ENCODE results near the gene SHANK2.

Gene SHANK2

DNA sequence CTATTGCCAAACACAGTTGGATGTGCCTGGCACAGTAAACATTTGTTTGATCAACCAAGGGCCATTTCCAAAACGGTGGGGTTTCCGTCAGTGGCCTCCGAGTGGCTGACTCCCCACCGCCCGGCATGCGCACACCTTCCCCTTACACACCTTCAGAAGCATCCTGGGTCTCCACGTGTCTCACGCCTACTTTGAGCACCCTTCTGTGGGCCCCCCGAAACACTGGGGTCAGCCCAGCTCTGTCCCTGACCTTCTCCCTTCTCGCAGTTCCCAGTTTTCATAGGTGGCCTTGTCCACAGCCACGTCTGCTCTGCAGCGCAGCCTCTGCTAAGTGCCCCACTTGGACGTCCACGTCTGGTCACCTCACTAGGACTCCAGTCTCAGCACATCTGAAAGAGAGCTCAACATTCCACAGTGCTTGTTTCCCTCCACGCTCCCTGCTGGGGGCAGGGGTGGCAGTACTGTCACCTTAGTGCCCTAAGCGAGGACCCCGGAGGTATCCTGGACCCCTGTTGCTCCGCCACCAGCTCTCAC is 13.2 kb upstream of the SHANK2 start:
- H3K4me1 ChIP-seq (ENCODE audit: control insufficient read depth, insufficient read depth, low read length), result peaks cover 3% of the 10 kb centered on the region
- no peaks in the 10 kb centered on the region for H3K36me3 ChIP-seq (ENCODE audit: control insufficient read depth, insufficient read depth, low read length)
- no peak overlapping the region for H3K27ac ChIP-seq (ENCODE audit: low read depth, low read length)
- no peak overlapping the region for H3K4me3 ChIP-seq (ENCODE audit: low read length)
- no peaks in the 10 kb centered on the region for H3K27me3 ChIP-seq (ENCODE audit: control insufficient read depth, insufficient read depth, low read length)
- H3K9ac ChIP-seq (ENCODE audit: low read length), result no peak overlapping the region

DNA sequence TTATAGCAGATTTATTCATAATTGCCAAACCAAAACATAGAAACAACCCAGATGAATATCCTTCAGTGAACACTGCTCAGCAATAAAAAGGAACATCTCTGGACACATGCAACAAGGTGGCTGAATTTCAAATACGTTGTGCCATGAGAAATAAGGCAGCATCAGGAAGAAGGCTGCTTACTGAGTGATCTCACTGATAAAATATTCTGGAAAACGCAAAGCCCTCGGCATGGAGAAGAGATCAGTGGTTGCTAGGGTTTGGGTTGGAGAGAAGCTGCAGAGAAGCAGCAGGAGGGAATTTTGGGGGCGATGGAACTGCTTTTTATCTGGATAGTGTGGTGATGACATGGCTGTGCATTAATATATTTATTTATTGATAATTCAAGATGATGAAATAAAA is 11.0 kb upstream of the SHANK2 start:
- H3K36me3 ChIP-seq (ENCODE audit: control insufficient read depth, insufficient read depth, low read length), result no peaks in the 10 kb centered on the region
- H3K4me1 ChIP-seq (ENCODE audit: control insufficient read depth, insufficient read depth, low read length), result peaks cover 3% of the 10 kb centered on the region
- H3K9ac ChIP-seq (ENCODE audit: low read length), result no peak overlapping the region
- H3K27me3 ChIP-seq (ENCODE audit: control insufficient read depth, insufficient read depth, low read length), result no peaks in the 10 kb centered on the region
- H3K4me3 ChIP-seq (ENCODE audit: low read length), result no peak overlapping the region
- H3K27ac ChIP-seq (ENCODE audit: low read depth, low read length), result no peak overlapping the region

DNA sequence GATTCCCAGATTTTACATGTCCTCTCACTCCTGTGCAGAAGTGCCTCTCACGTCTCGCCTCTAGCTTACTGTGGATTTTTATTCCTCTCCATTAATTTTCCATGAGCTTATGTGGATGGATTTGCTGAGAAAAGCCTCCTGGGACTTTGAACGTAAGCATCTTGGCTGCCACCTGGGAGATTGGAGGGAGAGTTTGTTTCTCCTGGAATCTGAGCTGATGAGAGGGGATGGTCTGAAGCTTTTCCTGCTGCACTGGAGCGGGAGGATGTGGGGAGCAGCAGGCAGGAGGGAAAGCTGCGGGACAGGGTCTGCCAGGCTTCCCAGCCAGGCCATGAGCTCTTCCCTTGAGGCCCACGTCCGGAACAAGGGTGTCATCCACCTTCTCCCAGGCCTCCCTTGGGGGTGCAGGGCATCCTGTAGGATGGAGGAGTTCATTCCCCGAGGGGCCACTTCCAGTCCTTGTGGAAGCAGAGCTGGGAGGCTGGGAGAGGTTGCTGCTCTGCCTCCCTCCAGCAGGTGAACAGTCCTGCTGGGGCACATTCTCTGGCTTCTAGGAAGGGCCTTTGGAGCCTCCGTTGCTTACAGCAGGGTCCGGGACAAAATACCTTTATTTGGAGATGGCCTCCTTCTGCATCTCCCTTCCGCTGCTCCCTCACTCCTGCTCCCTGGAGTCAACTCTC is 3.6 kb upstream of the SHANK2 start:
- Histone ChIP-seq H3K36me3 (ENCODE audit: control insufficient read depth, insufficient read depth, low read length) (no peaks in the 10 kb centered on the region), H3K27me3 (ENCODE audit: control insufficient read depth, insufficient read depth, low read length) (peaks cover 4% of the 10 kb centered on the region), H3K4me1 (ENCODE audit: control insufficient read depth, insufficient read depth, low read length) (no peaks in the 10 kb centered on the region), H3K9ac (ENCODE audit: low read length) (no peak overlapping the region), H3K4me3 (ENCODE audit: low read length) (no peak overlapping the region), H3K27ac (ENCODE audit: low read depth, low read length) (no peak overlapping the region)

DNA sequence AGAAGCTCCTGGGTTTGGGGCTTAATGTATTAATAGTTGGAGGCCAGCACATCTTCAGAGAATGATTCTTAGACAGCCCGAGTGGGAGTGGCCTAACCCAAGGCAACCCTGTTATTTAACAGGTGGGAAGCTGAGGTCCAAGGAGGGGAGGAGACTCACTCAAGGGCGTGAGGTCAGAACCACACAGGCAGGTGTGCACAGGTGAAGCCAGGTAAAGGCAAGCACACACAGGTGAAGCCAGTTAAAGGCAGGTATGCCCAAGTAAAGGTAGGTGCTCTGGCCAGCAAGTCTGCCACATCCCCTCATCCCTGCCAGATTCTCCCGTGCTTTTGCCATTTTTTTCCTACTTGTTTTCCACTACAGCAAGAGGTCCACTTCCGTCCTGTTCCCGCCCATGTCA is 2.9 kb upstream of the SHANK2 start:
- Histone ChIP-seq H3K9ac (ENCODE audit: low read length) (no peak overlapping the region), H3K27me3 (ENCODE audit: control insufficient read depth, insufficient read depth, low read length) (peaks cover 4% of the 10 kb centered on the region), H3K4me1 (ENCODE audit: control insufficient read depth, insufficient read depth, low read length) (no peaks in the 10 kb centered on the region), H3K27ac (ENCODE audit: low read depth, low read length) (no peak overlapping the region), H3K36me3 (ENCODE audit: control insufficient read depth, insufficient read depth, low read length) (no peaks in the 10 kb centered on the region), H3K4me3 (ENCODE audit: low read length) (no peak overlapping the region)

DNA sequence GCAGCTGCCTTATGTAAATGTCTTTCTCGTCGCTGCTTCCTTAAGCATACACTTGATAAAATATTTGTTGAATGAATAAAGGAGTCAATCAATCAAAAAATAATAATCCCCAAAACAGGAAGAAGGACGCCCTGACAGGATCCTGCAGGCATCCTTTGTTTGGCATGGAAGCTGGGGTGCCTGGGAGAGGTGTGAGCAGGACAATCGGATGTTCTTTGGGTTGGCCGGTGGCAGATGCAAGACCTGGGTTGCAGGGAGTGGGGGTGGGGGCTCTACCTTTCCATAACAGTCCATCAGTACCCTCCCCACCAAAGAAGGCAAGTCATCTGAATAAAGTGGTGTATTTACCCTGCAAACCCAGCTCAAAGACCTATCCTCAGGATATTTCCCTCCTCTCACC is 1.4 kb upstream of the SHANK2 start:
- Histone ChIP-seq H3K27me3 (ENCODE audit: control insufficient read depth, insufficient read depth, low read length) (peaks cover 4% of the 10 kb centered on the region), H3K4me1 (ENCODE audit: control insufficient read depth, insufficient read depth, low read length) (no peaks in the 10 kb centered on the region), H3K36me3 (ENCODE audit: control insufficient read depth, insufficient read depth, low read length) (no peaks in the 10 kb centered on the region), H3K9ac (ENCODE audit: low read length) (no peak overlapping the region), H3K27ac (ENCODE audit: low read depth, low read length) (no peak overlapping the region), H3K4me3 (ENCODE audit: low read length) (no peak overlapping the region)

DNA sequence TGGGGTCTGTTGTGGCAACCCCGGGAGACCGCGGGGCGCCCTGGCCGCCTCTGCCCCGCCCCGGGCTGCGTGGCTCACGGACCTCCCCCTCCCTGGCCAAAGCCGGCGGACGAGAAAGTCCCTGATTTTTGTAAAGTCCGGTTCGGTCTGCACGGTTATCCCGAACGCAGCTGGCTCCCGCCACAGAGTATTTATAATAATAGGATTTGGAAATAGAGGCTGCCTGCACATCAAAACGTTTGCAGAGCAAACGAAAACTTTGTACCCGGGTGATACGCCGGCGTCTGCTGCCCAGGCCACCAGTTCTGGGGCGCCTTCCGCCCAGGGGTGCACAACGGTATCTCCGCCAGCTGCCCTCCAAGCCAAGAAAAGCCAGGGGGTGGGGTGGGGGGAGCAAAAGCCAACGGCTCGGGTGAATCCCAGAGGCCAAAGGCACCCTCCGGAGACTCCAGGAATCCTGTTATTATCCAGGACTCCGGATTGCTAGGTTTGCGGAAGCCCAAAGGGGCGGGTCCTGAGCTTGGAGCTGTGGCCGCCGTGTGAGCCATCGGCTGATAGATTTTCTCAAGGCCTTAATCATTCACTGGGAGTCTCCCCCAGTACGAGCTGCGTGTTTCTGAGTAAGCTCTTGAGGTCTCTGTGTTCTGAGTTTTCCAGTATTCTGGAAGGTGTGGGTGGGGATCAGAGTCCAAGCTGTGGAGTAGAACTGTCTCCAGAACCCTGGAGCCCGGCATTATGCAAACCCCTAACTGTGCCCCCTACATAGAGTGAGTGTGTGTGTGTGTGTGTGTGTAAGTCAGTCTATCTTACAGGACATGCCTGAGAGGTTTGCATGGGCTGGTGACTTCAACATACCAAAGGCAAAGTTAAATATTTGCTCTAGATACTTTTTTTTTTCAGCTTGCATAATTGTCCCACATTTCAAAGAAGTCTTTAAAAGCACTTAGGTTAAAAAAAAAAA is 673 bp upstream of the SHANK2 start:
- Histone ChIP-seq H3K27ac (ENCODE audit: low read depth, low read length) (no peak overlapping the region), H3K27me3 (ENCODE audit: control insufficient read depth, insufficient read depth, low read length) (peaks cover 4% of the 10 kb centered on the region), H3K4me1 (ENCODE audit: control insufficient read depth, insufficient read depth, low read length) (no peaks in the 10 kb centered on the region), H3K9ac (ENCODE audit: low read length) (no peak overlapping the region), H3K4me3 (ENCODE audit: low read length) (peak overlapping the region; percentile 61), H3K36me3 (ENCODE audit: control insufficient read depth, insufficient read depth, low read length) (no peaks in the 10 kb centered on the region)

DNA sequence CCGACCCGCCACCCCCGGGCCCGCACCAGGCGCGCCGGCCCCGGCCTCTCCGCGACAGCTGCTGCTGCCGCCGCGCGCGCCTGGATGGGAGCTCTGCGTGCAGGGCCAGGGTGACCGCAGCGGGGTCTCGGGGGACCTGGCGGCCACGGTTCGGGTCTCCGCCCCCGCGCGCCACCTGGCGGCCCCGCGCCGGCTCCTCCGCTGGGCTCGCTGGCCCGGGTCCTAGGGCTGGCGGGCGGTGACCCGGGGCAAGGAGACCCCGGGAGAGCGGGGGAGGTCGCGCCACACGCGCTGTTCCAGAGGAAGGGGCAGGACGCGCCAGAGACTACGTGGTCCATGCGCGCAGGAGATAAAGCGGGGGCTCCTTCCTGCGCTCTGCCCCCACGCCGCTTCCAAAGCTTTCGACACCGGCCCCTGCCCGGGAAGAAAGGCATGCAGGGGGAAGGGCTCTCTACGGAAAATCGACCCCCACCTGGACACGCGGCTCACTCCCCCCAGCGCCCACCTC is 562 bp downstream of the SHANK2 start:
- H3K27me3 ChIP-seq (ENCODE audit: control insufficient read depth, insufficient read depth, low read length), result peaks cover 4% of the 10 kb centered on the region
- no peaks in the 10 kb centered on the region for H3K4me1 ChIP-seq (ENCODE audit: control insufficient read depth, insufficient read depth, low read length)
- H3K27ac ChIP-seq (ENCODE audit: low read depth, low read length), result no peak overlapping the region
- no peak overlapping the region for H3K9ac ChIP-seq (ENCODE audit: low read length)
- H3K36me3 ChIP-seq (ENCODE audit: control insufficient read depth, insufficient read depth, low read length), result no peaks in the 10 kb centered on the region
- peak overlapping the region; percentile 57 for H3K4me3 ChIP-seq (ENCODE audit: low read length)

DNA sequence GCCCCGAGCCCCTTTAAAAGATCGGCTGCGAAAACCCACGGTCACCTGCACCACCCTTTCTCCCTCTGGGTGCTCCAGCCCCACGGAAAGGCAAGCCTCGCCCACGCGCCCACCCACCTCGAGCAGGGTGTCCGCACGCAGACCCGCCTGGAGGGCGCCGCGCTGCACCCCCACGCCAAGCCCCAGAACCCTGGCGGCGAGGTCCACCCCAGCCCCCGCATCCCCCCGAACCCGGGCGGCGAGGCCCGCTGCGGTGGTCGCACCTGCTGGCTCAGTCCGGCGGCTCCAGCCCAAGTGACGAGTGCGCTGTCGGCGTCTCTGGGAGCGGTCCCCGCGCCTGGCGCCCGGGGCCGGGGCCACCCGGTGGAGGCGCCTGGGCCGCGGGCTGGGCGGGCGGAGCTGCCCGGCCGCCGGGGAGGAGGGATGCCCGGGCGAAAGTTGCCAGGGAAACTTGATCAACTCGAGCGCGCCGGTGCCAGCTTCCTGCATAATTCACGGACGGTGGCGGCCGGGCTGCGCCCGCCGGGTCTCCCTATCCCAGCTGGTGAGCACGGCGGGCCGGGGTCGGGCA is 1.1 kb downstream of the SHANK2 start:
- Histone ChIP-seq H3K27me3 (ENCODE audit: control insufficient read depth, insufficient read depth, low read length) (peaks cover 4% of the 10 kb centered on the region), H3K4me1 (ENCODE audit: control insufficient read depth, insufficient read depth, low read length) (no peaks in the 10 kb centered on the region), H3K27ac (ENCODE audit: low read depth, low read length) (no peak overlapping the region), H3K36me3 (ENCODE audit: control insufficient read depth, insufficient read depth, low read length) (no peaks in the 10 kb centered on the region), H3K9ac (ENCODE audit: low read length) (no peak overlapping the region), H3K4me3 (ENCODE audit: low read length) (peak overlapping the region; percentile 28)

DNA sequence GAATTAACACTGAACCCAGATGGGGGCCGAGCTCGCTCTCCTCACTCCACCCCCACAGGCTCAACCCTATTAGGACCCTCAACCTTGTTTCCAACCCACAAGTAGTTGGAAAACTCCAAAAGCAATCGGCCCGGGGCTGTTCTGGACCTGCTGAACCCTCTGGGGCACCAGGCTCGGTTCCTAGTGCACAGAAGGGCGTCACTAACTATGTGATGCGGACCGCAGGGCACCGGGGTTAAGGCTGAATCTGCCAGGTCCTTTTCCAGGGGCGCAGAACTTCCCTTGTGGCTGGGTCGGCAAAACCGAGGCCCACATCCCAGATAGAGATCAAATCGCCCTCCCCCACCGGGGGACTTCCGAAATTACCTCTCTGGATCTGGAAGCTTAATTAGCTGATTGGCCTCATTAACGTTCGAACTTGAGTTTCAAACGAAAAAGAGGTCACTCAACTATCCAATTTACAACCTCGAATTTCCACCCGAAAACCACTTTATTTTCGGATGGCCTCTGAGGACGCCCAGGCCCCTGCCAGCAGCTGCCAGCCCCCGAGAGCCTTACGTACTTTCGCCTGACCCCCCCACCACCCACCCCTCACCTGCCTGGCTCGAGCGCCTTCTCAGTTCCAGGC is 1.7 kb downstream of the SHANK2 start:
- H3K4me1 ChIP-seq (ENCODE audit: control insufficient read depth, insufficient read depth, low read length), result no peaks in the 10 kb centered on the region
- H3K27ac ChIP-seq (ENCODE audit: low read depth, low read length), result no peak overlapping the region
- no peak overlapping the region for H3K4me3 ChIP-seq (ENCODE audit: low read length)
- H3K27me3 ChIP-seq (ENCODE audit: control insufficient read depth, insufficient read depth, low read length), result peaks cover 4% of the 10 kb centered on the region
- H3K36me3 ChIP-seq (ENCODE audit: control insufficient read depth, insufficient read depth, low read length), result no peaks in the 10 kb centered on the region
- H3K9ac ChIP-seq (ENCODE audit: low read length), result no peak overlapping the region

DNA sequence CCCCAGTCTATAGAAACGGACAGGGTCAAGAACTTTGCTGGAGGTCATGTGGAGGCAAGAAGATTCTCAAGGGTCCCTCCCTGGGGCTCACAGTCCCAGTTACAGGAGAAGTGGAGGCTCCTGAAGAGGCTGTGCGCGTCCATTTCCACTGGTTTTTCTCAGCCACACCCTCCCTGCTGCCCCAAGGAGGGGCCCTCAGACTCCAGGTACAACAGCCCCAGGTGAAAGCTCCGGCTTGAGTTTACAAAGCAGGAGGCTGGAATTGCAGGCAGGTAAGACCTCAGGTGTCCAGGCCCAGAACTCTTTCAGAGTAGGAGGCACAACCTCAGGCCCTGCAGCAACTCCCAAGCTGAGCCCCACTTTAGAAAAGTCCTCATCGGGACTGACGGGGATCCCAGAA is 3.1 kb downstream of the SHANK2 start:
- Histone ChIP-seq H3K9ac (ENCODE audit: low read length) (no peak overlapping the region), H3K27ac (ENCODE audit: low read depth, low read length) (no peak overlapping the region), H3K4me3 (ENCODE audit: low read length) (no peak overlapping the region), H3K27me3 (ENCODE audit: control insufficient read depth, insufficient read depth, low read length) (peaks cover 2% of the 10 kb centered on the region), H3K4me1 (ENCODE audit: control insufficient read depth, insufficient read depth, low read length) (no peaks in the 10 kb centered on the region), H3K36me3 (ENCODE audit: control insufficient read depth, insufficient read depth, low read length) (no peaks in the 10 kb centered on the region)

DNA sequence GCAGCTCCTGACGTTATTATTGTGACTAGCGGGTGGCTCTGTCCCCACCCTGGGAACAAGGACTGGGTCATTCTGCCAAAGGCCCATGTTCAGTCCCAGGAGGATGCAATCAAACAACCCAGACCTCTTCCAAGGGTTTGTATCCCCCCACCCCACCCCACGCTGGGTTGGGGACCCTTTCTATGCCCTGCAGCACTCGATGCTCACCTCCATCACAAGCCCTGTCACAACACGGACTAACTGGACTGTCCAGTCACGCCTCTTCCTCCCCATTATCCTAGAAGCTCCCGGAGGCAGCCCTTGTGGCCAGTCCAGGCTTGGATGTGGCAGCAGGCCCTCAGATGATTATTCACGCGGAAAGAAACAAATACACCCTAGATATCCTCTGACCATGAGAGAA is 3.7 kb downstream of the SHANK2 start:
- peaks cover 2% of the 10 kb centered on the region for H3K27me3 ChIP-seq (ENCODE audit: control insufficient read depth, insufficient read depth, low read length)
- no peak overlapping the region for H3K27ac ChIP-seq (ENCODE audit: low read depth, low read length)
- no peaks in the 10 kb centered on the region for H3K4me1 ChIP-seq (ENCODE audit: control insufficient read depth, insufficient read depth, low read length)

DNA sequence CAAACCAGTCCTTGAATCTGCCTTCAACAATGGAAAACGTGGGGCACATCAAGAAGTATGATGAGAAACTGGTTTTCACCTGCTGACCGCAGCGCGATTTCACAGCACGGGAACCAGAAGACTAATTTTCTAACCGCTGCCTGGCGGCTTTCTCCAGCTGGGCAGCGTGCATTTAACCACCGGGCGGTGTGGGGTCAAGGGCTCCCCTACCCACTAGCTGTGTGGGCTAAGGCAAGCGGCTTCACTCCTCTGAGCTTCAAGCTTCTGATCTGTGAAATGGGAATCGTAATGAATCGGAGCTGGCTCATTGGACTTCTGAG is 4.2 kb downstream of the SHANK2 start:
- Histone ChIP-seq H3K36me3 (ENCODE audit: control insufficient read depth, insufficient read depth, low read length) (no peaks in the 10 kb centered on the region), H3K9ac (ENCODE audit: low read length) (no peak overlapping the region), H3K27ac (ENCODE audit: low read depth, low read length) (no peak overlapping the region), H3K4me3 (ENCODE audit: low read length) (no peak overlapping the region), H3K4me1 (ENCODE audit: control insufficient read depth, insufficient read depth, low read length) (no peaks in the 10 kb centered on the region), H3K27me3 (ENCODE audit: control insufficient read depth, insufficient read depth, low read length) (peaks cover 2% of the 10 kb centered on the region)

More for the DNA sequence above, 3.7 kb downstream of the SHANK2 start:
- Histone ChIP-seq H3K36me3 (ENCODE audit: control insufficient read depth, insufficient read depth, low read length) (no peaks in the 10 kb centered on the region), H3K4me3 (ENCODE audit: low read length) (no peak overlapping the region), H3K9ac (ENCODE audit: low read length) (no peak overlapping the region)
